IMR-90 (cell line): ENCODE measurements around the gene SRR. TPM values are rescaled to one million over a fixed set of nuclear protein-coding genes. Genes with fewer than 3 reads are reported as not detected.

Experiments
- ATAC-seq: fragments of 200-7000 bp; cut with Tn5 transposase; 2 replicates; pipeline ENCODE4 v1.9.1; 2020; ENCODE audit warnings: low read depth, mild to moderate bottlenecking, moderate library complexity
- BruUV-seq: library from RNA; stranded (reverse); fragments of 400-500 nt; replicated peaks from 2 replicates; lab custom pipeline; 2021; lab: Mats Ljungman, UMichigan
- CTCF ChIA-PET: fragments of 300-600 bp; formaldehyde crosslinking; extraction: SDS; loops from one replicate; lab custom pipeline; 2021; ENCODE audit warnings: antibody characterized with exemption; lab: Yijun Ruan, JAX
- POLR2A ChIA-PET: fragments of 300-600 bp; sonication (Branson Sonifier 250); formaldehyde crosslinking; loops from one replicate; lab custom pipeline; 2022; ENCODE audit warnings: antibody characterized with exemption; ENCODE audit not compliant: unreplicated experiment; lab: Charles Lee
- DNase-seq: peaks from one replicate; pipeline ENCODE4 v3.0.0; 2013
- H2AFZ ChIP-seq: replicated peaks from 2 replicates; pipeline ENCODE3; 2013; ENCODE audit warnings: low read length, mild to moderate bottlenecking; ENCODE audit not compliant: poor library complexity
- H2AK5ac ChIP-seq: 2 replicates; pipeline ENCODE4 v1.6.1; 2013; ENCODE audit warnings: low read depth, low read length, inconsistent platforms
- H2AK9ac ChIP-seq: replicated peaks from 2 replicates; pipeline ENCODE3; 2013; ENCODE audit warnings: mild to moderate bottlenecking, low read depth, low read length, moderate library complexity; ENCODE audit not compliant: poor library complexity
- H2BK120ac ChIP-seq: 2 replicates; pipeline ENCODE4 v1.6.1; 2013; ENCODE audit warnings: low read depth, low read length, inconsistent platforms
- H2BK15ac ChIP-seq: 3 replicates; pipeline ENCODE4 v1.6.1; 2013; ENCODE audit warnings: low read depth, low read length, inconsistent platforms
- H2BK20ac ChIP-seq: 2 replicates; pipeline ENCODE4 v1.6.1; 2013; ENCODE audit warnings: low read depth, mild to moderate bottlenecking, inconsistent platforms, low read length, moderate library complexity
- H2BK5ac ChIP-seq: 2 replicates; pipeline ENCODE4 v1.6.1; 2013; ENCODE audit warnings: mild to moderate bottlenecking, low read depth, low read length, inconsistent platforms; ENCODE audit not compliant: poor library complexity, severe bottlenecking
- H3K14ac ChIP-seq: replicated peaks from 2 replicates; pipeline ENCODE4 v1.6.1; 2013; ENCODE audit warnings: low read depth, low read length, inconsistent platforms
- H3K18ac ChIP-seq: 2 replicates; pipeline ENCODE4 v1.6.1; 2013; ENCODE audit warnings: low read depth, low read length, control low read depth
- H3K23ac ChIP-seq: 2 replicates; pipeline ENCODE4 v1.6.1; 2013; ENCODE audit warnings: low read depth, low read length, inconsistent platforms
- H3K27ac ChIP-seq: 2 replicates; pipeline ENCODE4 v1.5.1; 2013; ENCODE audit warnings: mild to moderate bottlenecking, control low read depth, low read length; ENCODE audit not compliant: insufficient read depth
- H3K27me3 ChIP-seq: 2 replicates; pipeline ENCODE4 v1.6.1; 2013; ENCODE audit warnings: low read length; ENCODE audit not compliant: control insufficient read depth, insufficient read depth
- H3K36me3 ChIP-seq: 2 replicates; pipeline ENCODE4 v1.6.1; 2013; ENCODE audit warnings: low read length, mixed read lengths; ENCODE audit not compliant: control insufficient read depth, insufficient read depth
- H3K4ac ChIP-seq: 2 replicates; pipeline ENCODE4 v1.6.1; 2013; ENCODE audit warnings: low read depth, low read length, inconsistent platforms
- H3K4me1 ChIP-seq: 2 replicates; pipeline ENCODE4 v1.6.1; 2013; ENCODE audit warnings: low read length, mixed read lengths; ENCODE audit not compliant: control insufficient read depth, insufficient read depth
- H3K4me2 ChIP-seq: 2 replicates; pipeline ENCODE4 v1.6.1; 2013; ENCODE audit warnings: low read depth, mild to moderate bottlenecking, control low read depth, low read length, moderate library complexity
- H3K4me3 ChIP-seq: 2 replicates; pipeline ENCODE4 v1.5.1; 2013; ENCODE audit warnings: low read depth, mild to moderate bottlenecking, control low read depth, low read length, moderate library complexity; ENCODE audit not compliant: insufficient read depth
- H3K56ac ChIP-seq: 2 replicates; pipeline ENCODE4 v1.6.1; 2013; ENCODE audit warnings: low read length, inconsistent platforms; ENCODE audit not compliant: insufficient read depth; ENCODE audit errors: extremely low read depth
- H3K79me1 ChIP-seq, 2 experiments: 2 replicates each; pipeline ENCODE4 v1.6.1; 2013; ENCODE audit warnings: low read length in 2 of 2, inconsistent platforms in 1 of 2, low read depth in 1 of 2
- H3K9ac ChIP-seq: 2 replicates; pipeline ENCODE4 v1.6.1; 2013; ENCODE audit warnings: low read depth, low read length, control low read depth
- H3K9me1 ChIP-seq: 2 replicates; pipeline ENCODE4 v1.6.1; 2013; ENCODE audit warnings: low read length, inconsistent platforms; ENCODE audit not compliant: insufficient read depth
- H3K9me3 ChIP-seq: 2 replicates; pipeline ENCODE4 v1.6.1; 2013; ENCODE audit warnings: low read length; ENCODE audit not compliant: control insufficient read depth, insufficient read depth
- H4K20me1 ChIP-seq: 2 replicates; pipeline ENCODE4 v1.6.1; 2013; ENCODE audit warnings: low read length, inconsistent platforms; ENCODE audit not compliant: insufficient read depth
- H4K5ac ChIP-seq: 2 replicates; pipeline ENCODE4 v1.6.1; 2013; ENCODE audit warnings: mild to moderate bottlenecking, low read depth, low read length, control low read depth
- H4K8ac ChIP-seq, 2 experiments: 2 replicates each; pipeline ENCODE4 v1.6.1; 2013; ENCODE audit warnings: low read depth in 2 of 2, low read length in 2 of 2, control low read depth in 1 of 2, inconsistent platforms in 1 of 2
- H4K91ac ChIP-seq: 2 replicates; pipeline ENCODE4 v1.6.1; 2013; ENCODE audit warnings: low read depth, low read length, inconsistent platforms; ENCODE audit not compliant: insufficient read depth
- CHD1 ChIP-seq: IDR thresholded peaks from 2 replicates; pipeline ENCODE4 v1.6.1; 2012; ENCODE audit warnings: low read depth, low read length, improper control_type of control experiment
- CTCF ChIP-seq: conservative IDR thresholded peaks from 2 replicates; pipeline ENCODE4 v1.5.1; 2012; ENCODE audit warnings: mild to moderate bottlenecking, low read depth, low read length, improper control_type of control experiment
- ELK1 ChIP-seq: fragments of 150-350 bp; IDR thresholded peaks from 2 replicates; pipeline ENCODE4 v1.6.1; 2016; ENCODE audit warnings: low read depth, mild to moderate bottlenecking, low read length, moderate library complexity, borderline replicate concordance
- FOS ChIP-seq: fragments of 150-350 bp; IDR thresholded peaks from 2 replicates; pipeline ENCODE4 v1.6.1; 2016; ENCODE audit warnings: low read depth, low read length
- MAFK ChIP-seq: IDR thresholded peaks from 2 replicates; pipeline ENCODE4 v1.6.1; 2012; ENCODE audit warnings: low read depth, low read length, improper control_type of control experiment
- MAZ ChIP-seq: IDR thresholded peaks from 2 replicates; pipeline ENCODE4 v1.6.1; 2012; ENCODE audit warnings: low read depth, mild to moderate bottlenecking, low read length, improper control_type of control experiment, moderate library complexity, borderline replicate concordance
- MXI1 ChIP-seq: IDR thresholded peaks from 2 replicates; pipeline ENCODE4 v1.6.1; 2012; ENCODE audit warnings: low read depth, mild to moderate bottlenecking, low read length, moderate library complexity, borderline replicate concordance
- NFE2L2 ChIP-seq: fragments of 150-350 bp; IDR thresholded peaks from 2 replicates; pipeline ENCODE4 v1.6.1; 2016; ENCODE audit warnings: low read depth, mild to moderate bottlenecking, low read length
- POLR2A ChIP-seq: IDR thresholded peaks from 2 replicates; pipeline ENCODE4 v1.6.1; 2012; ENCODE audit warnings: mild to moderate bottlenecking, low read depth, low read length
- RAD21 ChIP-seq: IDR thresholded peaks from 2 replicates; pipeline ENCODE4 v1.6.1; 2012; ENCODE audit warnings: low read length, improper control_type of control experiment
- RCOR1 ChIP-seq: IDR thresholded peaks from 2 replicates; pipeline ENCODE4 v1.6.1; 2012; ENCODE audit warnings: mild to moderate bottlenecking, low read length, improper control_type of control experiment; ENCODE audit not compliant: insufficient replicate concordance
- RFX5 ChIP-seq: IDR thresholded peaks from 2 replicates; pipeline ENCODE4 v1.8.0; 2012; ENCODE audit warnings: low read depth, mild to moderate bottlenecking, low read length, moderate library complexity
- SMC3 ChIP-seq: fragments of 150-350 bp; IDR thresholded peaks from 2 replicates; pipeline ENCODE4 v1.6.1; 2016; ENCODE audit warnings: low read depth, mild to moderate bottlenecking, antibody characterized with exemption, low read length, moderate library complexity
- USF2 ChIP-seq: fragments of 150-350 bp; IDR thresholded peaks from 2 replicates; pipeline ENCODE4 v1.6.1; 2017; ENCODE audit warnings: mild to moderate bottlenecking, antibody characterized with exemption, low read length, low read depth
- WGBS, 2 experiments: methylation state at CpG; one replicate each; pipeline versions ENCODE4 v1.1.5 to v1.1.7; 2013; ENCODE audit warnings: missing lambda C conversion rate in 2 of 2; ENCODE audit not compliant: insufficient read length in 1 of 2; ENCODE audit errors: extremely low coverage in 2 of 2; 5-methylcytosine and 5-hydroxymethylcytosine counted together
- dilution Hi-C: fragments of 300-500 bp; cut with HindIII; formaldehyde crosslinking; loops from one replicate; pipeline ENCODE4 v1.14.3; 2018; ENCODE audit warnings: low sequenced_read_pairs; ENCODE audit not compliant: unreplicated experiment
- in situ Hi-C: fragments of 300-500 bp; cut with MboI; formaldehyde crosslinking; loops from 3 replicates; pipeline ENCODE4 v1.14.3; 2019; ENCODE audit warnings: low sequenced_read_pairs, inconsistent platforms, mixed read lengths
- intact Hi-C: fragments of 100-400 bp; cut with micrococcal nuclease; formaldehyde crosslinking; loops from 2 replicates; pipeline ENCODE4 v1.10.0; 2022
- polyA plus RNA-seq, 3 experiments: library from polyadenylated mRNA; depleted of rRNA; stranded (reverse); fragments of >200 nt; gene quantifications; 2 replicates each; pipeline ENCODE4 v1.2.3, GENCODE V29; 2012; ENCODE audit warnings: low replicate concordance in 1 of 3
- total RNA-seq: library from RNA; depleted of rRNA; stranded (reverse); fragments of >200 nt; gene quantifications from 2 replicates; pipeline ENCODE4 v1.2.3, GENCODE V29; 2012

The SRR gene
- total and polyA plus RNA-seq, 2 of the 4 experiments (the other 2 are of a cell fraction) = 14.5 to 52.7 TPM

- H2BK120ac ChIP-seq = no peak overlapping the region
- peaks cover 21% of the 10 kb centered on the region for H4K20me1 ChIP-seq
- H2AK5ac ChIP-seq = no peak overlapping the region
- H3K27ac ChIP-seq = no peak overlapping the region
- no peak overlapping the region for H2BK20ac ChIP-seq
- ATAC-seq (no peak), DNase-seq (no peak)
- H3K14ac ChIP-seq = no peak overlapping the region
- H3K23ac ChIP-seq = no peak overlapping the region
- no peak overlapping the region for H2AK9ac ChIP-seq
- H3K56ac ChIP-seq = no peak overlapping the region
- dilution Hi-C loops (no loop called here), in situ Hi-C loops (no loop called here), intact Hi-C loops (no loop called here)
- BruUV-seq = no TSS peak
- H3K9me3 ChIP-seq = no peaks in the 10 kb centered on the region
- 63% methylated on average over 5 of the region's 26 CpGs; no CpG with 5 or more reads in 1 of the 2 experiments for whole genome bisulfite sequencing, 2 experiments
- H3K4me3 ChIP-seq = no peak overlapping the region
- CTCF ChIA-PET = interaction anchor here (0.6 kb wide), 1 partner anchor 1347 kb away, joined by 3 read pairs; no protein-coding TSS in a partner anchor
- H3K27me3 ChIP-seq = no peaks in the 10 kb centered on the region
- no peak overlapping the region for H3K18ac ChIP-seq
- POLR2A ChIA-PET = interaction anchor here (0.7 kb wide), 1 partner anchor 29 kb away, joined by 3 read pairs; no protein-coding TSS in a partner anchor
- no peak overlapping the region for H4K8ac ChIP-seq
- no peak overlapping the region for H3K9ac ChIP-seq
- peaks cover 0 to 8% of the 10 kb centered on the region in 2 experiments; a peak in 1 of 4 replicates for H3K79me1 ChIP-seq
- peaks cover 4% of the 10 kb centered on the region for H3K4me1 ChIP-seq
- H2BK15ac ChIP-seq = no peak overlapping the region
- H4K91ac ChIP-seq = no peak overlapping the region
- H3K36me3 ChIP-seq = peaks cover 44% of the 10 kb centered on the region
- no peak overlapping the region for H3K4me2 ChIP-seq
- H3K9me1 ChIP-seq = peaks cover 12% of the 10 kb centered on the region
- no peak overlapping the region for H3K4ac ChIP-seq
- no peak overlapping the region for H2AFZ ChIP-seq
- no peak overlapping the region for H2BK5ac ChIP-seq
- no peak overlapping the region for H4K5ac ChIP-seq
- TF ChIP-seq POLR2A (no peak), ELK1 (no peak), CTCF (no peak), MAFK (no peak), FOS (no peak), NFE2L2 (no peak), RCOR1 (no peak), CHD1 (no peak), MAZ (no peak), RFX5 (no peak), MXI1 (no peak), RAD21 (no peak), SMC3 (no peak), USF2 (no peak)
Observed at GRCh38 chr17:2363851-2364762, 60.4 kb downstream of the SRR start.
